Lower leg skin (tissue), 3 donors: ENCODE measurements around the gene CDK5.

Experiments used
- CTCF ChIP-seq, 3 donors: fragments of 450-650 bp; IDR thresholded peaks; one replicate each; pipeline ENCODE4 v1.5.1; 2016; ENCODE audit warnings: antibody characterized with exemption in 3 of 3, mild to moderate bottlenecking in 3 of 3, moderate library complexity in 2 of 3
- POLR2A ChIP-seq, 2 donors: fragments of 450-650 bp; IDR thresholded peaks; one replicate each; pipeline ENCODE4 v1.6.1; 2016 to 2017; ENCODE audit warnings: antibody characterized with exemption in 2 of 2, mild to moderate bottlenecking in 1 of 2, moderate library complexity in 1 of 2

- TF ChIP-seq CTCF (IDR thresholded peaks at IDR 0.05) (no peak), POLR2A (IDR thresholded peaks at IDR 0.05) (no peak)
Observed at GRCh38 chr7:151083071-151083823, 25.6 kb upstream of the CDK5 start, which contains the start of gene TMUB1.
